ENCODE data around the gene CD72. TPM values are rescaled to one million over a fixed set of nuclear protein-coding genes. Genes with fewer than 3 reads are reported as not detected.

Gene CD72
- total RNA-seq, 1 donor from 2014 or later = 1.7 TPM

- no peak for TF ChIP-seq CTCF (IDR thresholded peaks at IDR 0.05; ENCODE audit: insufficient read depth, low read length, poor library complexity, severe bottlenecking)
- no peaks in the 10 kb centered on the region for H3K27me3 ChIP-seq (ENCODE audit: control insufficient read depth, insufficient read depth, low read length)
- H3K4me3 ChIP-seq (ENCODE audit: low read depth, low read length) = no peak overlapping the region
- no peak for DNase-seq (ENCODE audit: low read depth)
- peaks cover 1% of the 10 kb centered on the region for H3K36me3 ChIP-seq (ENCODE audit: control insufficient read depth, insufficient read depth, low read length)
Measured at GRCh38 chr9:35562895-35563780, 55.1 kb downstream of the CD72 start.

GRCh38 chr9:35561468-35562261 lies 56.5 kb downstream of the CD72 start:
- H3K4me3 ChIP-seq (ENCODE audit: low read depth, low read length) = no peak overlapping the region
- no peak for TF ChIP-seq CTCF (IDR thresholded peaks at IDR 0.05; ENCODE audit: insufficient read depth, low read length, poor library complexity, severe bottlenecking)
- H3K27me3 ChIP-seq (ENCODE audit: control insufficient read depth, insufficient read depth, low read length) = no peaks in the 10 kb centered on the region
- peaks cover 1% of the 10 kb centered on the region for H3K36me3 ChIP-seq (ENCODE audit: control insufficient read depth, insufficient read depth, low read length)
- no peak for DNase-seq (ENCODE audit: low read depth)

GRCh38 chr9:35560625-35561337 lies 57.4 kb downstream of the CD72 start:
- Histone ChIP-seq H3K27me3 (ENCODE audit: control insufficient read depth, insufficient read depth, low read length) (no peaks in the 10 kb centered on the region), H3K4me3 (ENCODE audit: low read depth, low read length) (no peak overlapping the region), H3K36me3 (ENCODE audit: control insufficient read depth, insufficient read depth, low read length) (peaks cover 1% of the 10 kb centered on the region)
- no peak for DNase-seq (ENCODE audit: low read depth)
- no peak for TF ChIP-seq CTCF (IDR thresholded peaks at IDR 0.05; ENCODE audit: insufficient read depth, low read length, poor library complexity, severe bottlenecking)

Other genes starting within 250 kb of the CD72 start
- gene RUSC2, start 128.3 kb downstream of the CD72 start, total RNA-seq = 29.6 and 33.6 TPM in 2 replicates
- 24.5 and 26.9 TPM in 2 replicates for gene TESK1, start 13.2 kb downstream of the CD72 start, total RNA-seq
- not detected in 2 replicates for gene SIT1, start 32.5 kb upstream of the CD72 start, total RNA-seq
- gene RMRP, start 39.6 kb upstream of the CD72 start, total RNA-seq = 1,522 and 7,636 TPM in 2 replicates
- 14.0 and 21.1 TPM in 2 replicates for gene CCDC107, start 39.9 kb upstream of the CD72 start, total RNA-seq
- 0.62 and 1.2 TPM in 2 replicates for gene ARHGEF39, start 46.8 kb upstream of the CD72 start, total RNA-seq
- 0.04 and 0.27 TPM in 2 replicates for gene CA9, start 55.5 kb upstream of the CD72 start, total RNA-seq
- gene TPM2, start 71.5 kb upstream of the CD72 start, total RNA-seq = 68.9 and 77.1 TPM in 2 replicates
- 245 and 268 TPM in 2 replicates for gene TLN1, start 113.8 kb upstream of the CD72 start, total RNA-seq
- gene CREB3, start 114.3 kb upstream of the CD72 start, total RNA-seq = 73.9 and 87.5 TPM in 2 replicates
- gene GBA2, start 130.8 kb upstream of the CD72 start, total RNA-seq = 53.7 and 57.0 TPM in 2 replicates
- gene RGP1, start 130.9 kb upstream of the CD72 start, total RNA-seq = 21.5 and 24.4 TPM in 2 replicates
- not detected in 2 replicates for gene MSMP, start 135.9 kb upstream of the CD72 start, total RNA-seq
- gene NPR2, start 173.2 kb upstream of the CD72 start, total RNA-seq = 35.9 and 39.8 TPM in 2 replicates
- not detected in 2 replicates for gene SPAG8, start 193.8 kb upstream of the CD72 start, total RNA-seq
- 46.1 and 54.9 TPM in 2 replicates for gene HINT2, start 196.6 kb upstream of the CD72 start, total RNA-seq
- gene FAM221B, start 210.3 kb upstream of the CD72 start, total RNA-seq = not detected in 2 replicates
- 5.9 and 11.5 TPM in 2 replicates for gene TMEM8B, start 210.8 kb upstream of the CD72 start, total RNA-seq

Measured in kidney epithelial cell (primary cell).